Cardiac muscle cell (in vitro differentiated cells and primary cell): ENCODE results near the gene SCN5A. TPM values are rescaled to one million over a fixed set of nuclear protein-coding genes. Genes with fewer than 3 reads are reported as not detected.

ENCODE experiments used
- DNase-seq, 2 donors: peaks; one replicate each; pipeline versions ENCODE4 v3.0.0 to v3.0.0-alpha.2; 2010 to 2017; ENCODE audit warnings: low read depth in 1 of 2, low spot score in 1 of 2
- H3K27ac ChIP-seq: fragments of 200-600 bp; sonication (generic); 2 replicates; pipeline ENCODE4 v1.5.1; 2016
- H3K27me3 ChIP-seq: fragments of 200-600 bp; sonication (generic); 2 replicates; pipeline ENCODE4 v1.6.0; 2016; ENCODE audit warnings: control low read depth
- H3K36me3 ChIP-seq: fragments of 200-600 bp; sonication (generic); 2 replicates; pipeline ENCODE4 v1.5.1; 2016; ENCODE audit warnings: control low read depth
- H3K4me1 ChIP-seq: fragments of 200-600 bp; sonication (generic); 2 replicates; pipeline ENCODE4 v1.8.1; 2017; ENCODE audit warnings: low read depth, mild to moderate bottlenecking, mixed run types
- H3K4me3 ChIP-seq: fragments of 200-600 bp; sonication (generic); 2 replicates; pipeline ENCODE4 v1.5.1; 2016; ENCODE audit warnings: mild to moderate bottlenecking
- H3K9me3 ChIP-seq: fragments of 200-600 bp; sonication (generic); 2 replicates; pipeline ENCODE4 v1.5.1; 2017; ENCODE audit warnings: low read depth, mild to moderate bottlenecking, control low read depth
- polyA plus RNA-seq: library from polyadenylated mRNA; unstranded; fragments of >200 nt; fragmentation: Nextera tagmentation; extraction: Ambion mirVana; gene quantifications from 2 replicates; pipeline ENCODE4 v1.2.1, GENCODE V29; 2016
- total RNA-seq: library from RNA; depleted of rRNA; stranded (reverse); fragments of >200 nt; gene quantifications from 2 replicates; pipeline ENCODE4 v1.2.3, GENCODE V29; 2016
- TF ChIP-seq, protein P1 (sequence below): IDR thresholded peaks from 2 replicates; pipeline ENCODE4 v1.5.1; 2012; ENCODE audit warnings: low read depth, mild to moderate bottlenecking, low read length

SCN5A gene
- total and polyA plus RNA-seq, 2 experiments from 2014 or later: 3.1 to 9.3 TPM

DNA sequence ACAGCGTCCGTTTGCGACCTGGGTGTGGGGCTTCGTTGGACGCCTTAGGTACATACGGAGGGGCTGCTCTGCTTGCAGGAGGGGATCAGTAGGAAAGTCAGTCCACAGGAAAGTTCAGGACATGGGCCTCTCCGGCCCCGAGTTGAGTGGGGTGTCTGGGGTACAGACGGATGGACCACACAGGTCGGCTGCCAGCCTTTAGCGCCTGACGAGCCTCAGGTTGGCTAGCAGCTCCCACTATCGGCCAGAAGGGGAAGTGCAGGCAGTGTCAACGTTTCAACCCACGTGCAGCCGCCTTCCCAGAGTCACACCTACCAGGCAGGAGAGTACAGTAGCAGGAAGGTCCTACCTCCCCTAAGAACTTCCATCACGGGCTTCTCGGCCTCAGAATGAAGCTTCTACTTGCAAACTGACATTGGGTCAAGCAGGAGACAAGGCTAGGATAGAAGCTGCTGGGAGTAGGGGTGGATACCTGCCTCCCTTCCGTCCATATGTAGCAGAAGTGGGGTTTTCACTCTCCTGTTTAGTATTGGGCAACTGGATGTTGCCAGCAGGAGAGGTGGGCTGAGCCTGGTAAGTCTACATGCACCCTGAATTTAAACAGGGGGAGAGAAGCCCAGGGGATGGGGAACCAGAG is 1.8 kb upstream of the SCN5A start:
- H3K9me3 ChIP-seq: no peaks in the 10 kb centered on the region
- H3K27me3 ChIP-seq: peaks cover 85% of the 10 kb centered on the region
- H3K4me3 ChIP-seq: no peak overlapping the region
- H3K36me3 ChIP-seq: no peaks in the 10 kb centered on the region
- TF ChIP-seq, protein P1, sequence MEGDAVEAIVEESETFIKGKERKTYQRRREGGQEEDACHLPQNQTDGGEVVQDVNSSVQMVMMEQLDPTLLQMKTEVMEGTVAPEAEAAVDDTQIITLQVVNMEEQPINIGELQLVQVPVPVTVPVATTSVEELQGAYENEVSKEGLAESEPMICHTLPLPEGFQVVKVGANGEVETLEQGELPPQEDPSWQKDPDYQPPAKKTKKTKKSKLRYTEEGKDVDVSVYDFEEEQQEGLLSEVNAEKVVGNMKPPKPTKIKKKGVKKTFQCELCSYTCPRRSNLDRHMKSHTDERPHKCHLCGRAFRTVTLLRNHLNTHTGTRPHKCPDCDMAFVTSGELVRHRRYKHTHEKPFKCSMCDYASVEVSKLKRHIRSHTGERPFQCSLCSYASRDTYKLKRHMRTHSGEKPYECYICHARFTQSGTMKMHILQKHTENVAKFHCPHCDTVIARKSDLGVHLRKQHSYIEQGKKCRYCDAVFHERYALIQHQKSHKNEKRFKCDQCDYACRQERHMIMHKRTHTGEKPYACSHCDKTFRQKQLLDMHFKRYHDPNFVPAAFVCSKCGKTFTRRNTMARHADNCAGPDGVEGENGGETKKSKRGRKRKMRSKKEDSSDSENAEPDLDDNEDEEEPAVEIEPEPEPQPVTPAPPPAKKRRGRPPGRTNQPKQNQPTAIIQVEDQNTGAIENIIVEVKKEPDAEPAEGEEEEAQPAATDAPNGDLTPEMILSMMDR: peak; percentile 98
- peak; percentile 68 to 80 for DNase-seq
- peaks cover 11% of the 10 kb centered on the region for H3K4me1 ChIP-seq
- H3K27ac ChIP-seq: no peak overlapping the region

DNA sequence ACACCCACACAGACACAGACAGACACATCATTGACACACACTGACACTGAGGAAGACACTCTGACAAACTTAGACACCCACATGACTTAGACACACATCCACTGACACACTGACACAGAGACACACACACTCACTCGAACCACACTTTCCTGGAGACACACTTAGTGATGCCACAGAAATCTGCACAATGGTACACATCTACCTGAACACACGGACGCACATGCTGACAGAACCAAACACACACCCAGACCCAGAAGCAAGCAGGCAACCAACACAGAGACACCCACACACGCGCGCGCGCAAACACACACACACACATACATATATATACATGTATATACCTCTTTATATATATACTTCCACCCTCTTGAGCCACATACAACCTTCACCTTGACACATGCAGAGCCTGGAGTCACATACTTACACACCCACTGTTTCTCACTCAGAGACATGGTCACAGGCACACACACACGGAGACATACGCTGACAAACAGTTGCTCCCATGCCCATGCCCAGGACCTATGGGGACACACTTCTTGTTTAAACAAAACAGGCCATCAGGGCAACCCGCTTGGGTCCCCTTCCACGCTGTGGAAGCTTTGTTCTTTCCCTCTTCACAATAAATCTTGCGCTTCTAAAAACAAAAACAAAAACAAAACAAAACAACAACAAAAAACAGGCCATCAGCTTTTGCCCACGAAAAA is 913 bp upstream of the SCN5A start:
- DNase-seq: no peak
- H3K27me3 ChIP-seq: peaks cover 85% of the 10 kb centered on the region

DNA sequence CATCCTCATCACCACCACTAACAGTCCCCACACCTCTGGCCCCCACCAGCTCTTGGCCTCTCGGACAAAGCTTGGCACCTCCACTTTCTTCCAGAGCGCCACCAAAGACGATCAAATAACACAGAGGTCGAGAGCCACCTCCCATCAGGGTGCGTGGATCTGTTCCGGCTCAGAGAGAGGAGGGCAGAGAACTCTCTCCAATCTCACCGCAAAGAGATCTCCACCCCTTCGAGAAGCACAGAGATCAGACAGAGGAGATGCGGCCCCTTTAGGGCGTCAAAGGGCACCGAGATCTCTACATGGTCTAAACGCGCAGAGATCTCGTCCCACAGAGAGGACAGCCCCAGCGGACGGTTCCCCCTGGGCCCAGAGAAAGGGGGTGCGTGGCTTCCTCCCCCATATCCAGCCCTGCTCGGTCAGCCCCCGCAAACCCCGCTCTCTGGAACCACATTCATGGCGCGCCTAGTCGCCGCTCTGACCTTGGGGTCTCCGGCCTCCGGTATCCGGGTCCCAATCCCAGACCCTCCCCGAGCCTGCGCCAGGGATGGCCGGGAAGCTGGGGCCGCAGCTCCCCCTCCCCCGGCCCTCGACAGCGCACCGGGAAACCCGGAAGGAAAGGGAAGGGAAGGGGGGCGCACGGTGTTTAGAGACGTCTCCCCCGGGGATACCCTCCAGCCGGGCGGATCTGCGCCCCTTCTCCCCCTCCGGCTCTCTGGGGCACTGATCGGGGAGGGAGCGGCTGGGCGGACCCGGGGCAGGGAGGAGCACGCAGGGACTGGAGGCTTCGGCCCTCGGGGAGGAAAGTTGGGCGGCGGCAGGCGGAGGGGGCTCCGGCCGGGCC is 608 bp downstream of the SCN5A start:
- peaks cover 79% of the 10 kb centered on the region for H3K27me3 ChIP-seq
- no peak for DNase-seq
- TF ChIP-seq, protein P1: no peak
- peak overlapping the region; percentile 51 for H3K4me3 ChIP-seq
- peaks cover 17% of the 10 kb centered on the region for H3K4me1 ChIP-seq
- H3K27ac ChIP-seq: no peak overlapping the region
- H3K36me3 ChIP-seq: no peaks in the 10 kb centered on the region
- H3K9me3 ChIP-seq: no peaks in the 10 kb centered on the region

More for the DNA sequence above, 913 bp upstream of the SCN5A start:
- Histone ChIP-seq H3K4me3 (no peak overlapping the region), H3K36me3 (no peaks in the 10 kb centered on the region), H3K4me1 (peaks cover 17% of the 10 kb centered on the region), H3K27ac (no peak overlapping the region), H3K9me3 (no peaks in the 10 kb centered on the region)
- TF ChIP-seq, protein P1: no peak

DNA sequence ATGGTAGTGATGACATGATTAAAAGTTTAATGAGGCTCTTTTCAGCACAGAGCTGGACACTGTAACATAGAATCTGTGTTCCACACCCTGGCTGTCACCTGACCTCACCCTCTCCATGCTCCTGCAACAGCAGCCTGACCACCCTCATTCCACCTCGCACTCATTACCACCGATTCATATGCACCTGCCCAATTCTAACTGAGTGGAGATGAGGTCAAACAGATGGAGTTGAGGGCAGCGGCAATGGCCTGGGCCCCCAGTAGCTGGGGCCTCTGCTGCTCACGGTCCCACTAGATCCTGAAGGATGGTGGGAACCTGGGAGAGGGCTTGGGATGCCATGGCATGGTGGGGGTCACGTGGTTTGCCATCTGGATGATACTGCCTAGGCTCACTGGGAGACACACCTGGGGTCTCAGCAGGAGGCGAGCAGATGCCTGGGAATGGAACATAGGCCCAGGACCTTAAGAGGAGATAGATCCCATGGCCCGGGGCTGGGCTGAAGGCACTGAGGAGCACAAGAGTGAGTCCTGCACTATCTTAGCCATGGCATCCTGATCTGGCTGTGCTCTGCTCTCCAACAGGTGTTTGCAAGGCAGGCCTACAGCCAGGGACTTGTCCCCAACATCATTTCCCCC is 1.3 kb downstream of the SCN5A start:
- Histone ChIP-seq H3K27ac (no peak overlapping the region), H3K36me3 (no peaks in the 10 kb centered on the region), H3K4me1 (peaks cover 17% of the 10 kb centered on the region), H3K4me3 (no peak overlapping the region), H3K9me3 (no peaks in the 10 kb centered on the region), H3K27me3 (peaks cover 77% of the 10 kb centered on the region)
- DNase-seq: no peak
- TF ChIP-seq, protein P1: no peak
